B cell (primary cell): ENCODE data around the gene QSOX2. TPM values are rescaled to one million over a fixed set of nuclear protein-coding genes. Genes with fewer than 3 reads are reported as not detected.

Experiments
- ATAC-seq: fragments of 200-7000 bp; cut with Tn5 transposase; one replicate; pipeline ENCODE4 v1.10.0; 2021; ENCODE audit warnings: low read depth, mild to moderate bottlenecking, moderate number of reproducible peaks, moderate library complexity
- CTCF ChIA-PET: fragments of 350-600 bp; sonication (Branson Sonifier 250); formaldehyde crosslinking; loops from one replicate; lab custom pipeline; 2021; ENCODE audit warnings: antibody characterized with exemption, inconsistent platforms; lab: Charles Lee
- POLR2A ChIA-PET: fragments of 350-600 bp; sonication (Branson Sonifier 250); formaldehyde crosslinking; loops from one replicate; lab custom pipeline; 2021; ENCODE audit warnings: antibody characterized with exemption; lab: Charles Lee
- DNase-seq: peaks from one replicate; pipeline ENCODE4 v3.0.0; 2013
- H2AFZ ChIP-seq: 2 replicates; pipeline ENCODE4 v1.6.1; 2012; ENCODE audit warnings: mild to moderate bottlenecking, low read depth, low read length; ENCODE audit not compliant: insufficient read depth, poor library complexity, severe bottlenecking
- H3K27ac ChIP-seq, 2 donors: 1 replicate in 1 of 2; 2 replicates in 1 of 2; pipeline ENCODE4 v1.5.1; 2012 to 2013; ENCODE audit warnings: low read length in 2 of 2, mild to moderate bottlenecking in 2 of 2, moderate library complexity in 1 of 2
- H3K27me3 ChIP-seq, 4 experiments: fragments of 200-600 bp in 1 of 4; sonication (generic) in 1 of 4; replicated peaks in 1 of 4; 1 replicate in 2 of 4; 2 replicates in 2 of 4; pipeline versions ENCODE4 v1.6.1 to v1.7.0; 2013 to 2016; ENCODE audit warnings: low read length in 3 of 4, mild to moderate bottlenecking in 2 of 4, mixed read lengths in 1 of 4, moderate library complexity in 1 of 4; ENCODE audit not compliant: insufficient read depth in 4 of 4, control insufficient read depth in 3 of 4; ENCODE audit errors: control extremely low read depth in 1 of 4
- H3K36me3 ChIP-seq, 2 experiments: replicated peaks in 1 of 2; 1 replicate in 1 of 2; 2 replicates in 1 of 2; pipeline versions ENCODE4 v1.6.1 to v1.7.1; 2013; ENCODE audit warnings: low read length in 1 of 2; ENCODE audit not compliant: insufficient read depth in 2 of 2, control insufficient read depth in 1 of 2; ENCODE audit errors: control extremely low read depth in 1 of 2, extremely low read depth in 1 of 2
- H3K4me1 ChIP-seq, 2 donors: fragments of 200-600 bp in 1 of 2; sonication (generic) in 1 of 2; 1 replicate in 1 of 2; 2 replicates in 1 of 2; pipeline versions ENCODE4 v1.5.1 to v1.6.1; 2013 to 2017; ENCODE audit warnings: low read length in 2 of 2; ENCODE audit not compliant: control insufficient read depth in 2 of 2, insufficient read depth in 2 of 2
- H3K4me2 ChIP-seq: replicated peaks from 2 replicates; pipeline ENCODE3; 2012; ENCODE audit warnings: mild to moderate bottlenecking, low read depth, low read length; ENCODE audit not compliant: poor library complexity, severe bottlenecking
- H3K4me3 ChIP-seq, 5 experiments: fragments of 200-600 bp in 1 of 5; sonication (generic) in 1 of 5; 1 replicate in 3 of 5; 2 replicates in 2 of 5; pipeline versions ENCODE4 v1.5.1 to v1.7.0; 2011 to 2016; ENCODE audit warnings: low read length in 4 of 5, mild to moderate bottlenecking in 4 of 5, low read depth in 2 of 5, control low read depth in 1 of 5, moderate library complexity in 1 of 5; ENCODE audit not compliant: insufficient read depth in 1 of 5; ENCODE audit errors: control extremely low read depth in 1 of 5, extremely low read depth in 1 of 5
- H3K79me2 ChIP-seq: fragments of 200-600 bp; sonication (generic); one replicate; pipeline ENCODE4 v1.6.0; 2016; ENCODE audit warnings: low read length; ENCODE audit not compliant: control insufficient read depth, insufficient read depth
- H3K9ac ChIP-seq: fragments of 200-600 bp; sonication (generic); 2 replicates; pipeline ENCODE4 v1.6.1; 2017; ENCODE audit warnings: mild to moderate bottlenecking, low read length, moderate library complexity
- H3K9me3 ChIP-seq, 3 donors: one replicate each; pipeline versions ENCODE4 v1.6.1 to v1.7.1; 2013; ENCODE audit warnings: low read length in 2 of 3; ENCODE audit not compliant: control insufficient read depth in 2 of 3, insufficient read depth in 1 of 3; ENCODE audit errors: control extremely low read depth in 1 of 3
- H4K20me1 ChIP-seq: 2 replicates; pipeline ENCODE4 v1.6.0; 2012; ENCODE audit warnings: mild to moderate bottlenecking, low read length; ENCODE audit not compliant: insufficient read depth, control insufficient read depth, poor library complexity, severe bottlenecking
- H3K27ac Mint-ChIP-seq: one replicate; pipeline ENCODE4 v1.8.0; 2021; ENCODE audit warnings: mixed read lengths
- H3K27me3 Mint-ChIP-seq: one replicate; pipeline ENCODE4 v1.8.0; 2021; ENCODE audit warnings: mixed read lengths
- H3K4me1 Mint-ChIP-seq: one replicate; pipeline ENCODE4 v1.8.0; 2021; ENCODE audit warnings: mixed read lengths
- H3K4me3 Mint-ChIP-seq: one replicate; pipeline ENCODE4 v1.8.0; 2021; ENCODE audit warnings: mixed read lengths
- H3K9me3 Mint-ChIP-seq: one replicate; pipeline ENCODE4 v1.8.0; 2022; ENCODE audit warnings: mixed read lengths; ENCODE audit not compliant: insufficient read depth
- EZH2 ChIP-seq: IDR thresholded peaks from 2 replicates; pipeline ENCODE4 v1.6.1; 2012; ENCODE audit warnings: borderline replicate concordance, low read depth, mild to moderate bottlenecking, moderate library complexity, low read length; ENCODE audit not compliant: insufficient read depth, poor library complexity, severe bottlenecking
- WGBS: methylation state at CpG from one replicate; pipeline ENCODE4 v1.1.5; 2013; ENCODE audit warnings: missing lambda C conversion rate; ENCODE audit not compliant: insufficient coverage; 5-methylcytosine and 5-hydroxymethylcytosine counted together
- intact Hi-C: fragments of 100-400 bp; cut with micrococcal nuclease; formaldehyde crosslinking; loops from one replicate; pipeline ENCODE4 v1.10.0; 2022
- polyA plus RNA-seq: library from polyadenylated mRNA; depleted of rRNA; stranded (reverse); fragments of >200 nt; gene quantifications from 2 replicates; pipeline ENCODE4 v1.2.3, GENCODE V29; 2012
- total RNA-seq, 2 donors: library from RNA; stranded (reverse); fragments of 120-200 nt in 1 of 2; gene quantifications; 1 replicate in 1 of 2; 2 replicates in 1 of 2; pipeline versions ENCODE4 v1.2.3 to v1.2.4, GENCODE V29; 2013 to 2022
- TF ChIP-seq, protein P1 (sequence below): fragments of 200-600 bp; IDR thresholded peaks from one replicate; pipeline ENCODE4 v1.8.0; 2022; ENCODE audit warnings: antibody characterized with exemption, mild to moderate bottlenecking

The QSOX2 gene
- total and polyA plus RNA-seq, 2 donors (not counting 1 experiment from before 2014, with no cell fraction given) = 62.9 to 139 TPM

DNA sequence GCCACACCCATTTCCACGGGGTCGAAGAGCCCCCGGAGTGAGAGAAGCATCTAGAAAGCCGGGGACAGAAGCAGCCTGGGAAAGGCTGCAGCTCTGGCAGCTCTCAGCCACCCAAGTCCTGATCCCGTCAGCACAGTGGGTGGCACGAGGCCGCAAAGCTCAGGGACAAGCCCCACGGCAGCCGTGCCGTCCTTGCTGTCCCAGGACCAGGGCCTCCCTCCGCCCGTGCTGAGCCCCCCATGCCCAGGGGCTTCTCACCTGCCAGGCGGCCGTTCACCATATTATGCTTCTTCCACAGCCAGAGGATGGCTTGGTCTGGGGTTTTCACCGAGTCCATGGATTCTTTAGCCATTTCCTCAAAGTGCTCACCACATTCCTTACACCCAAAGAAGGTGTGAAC is 34.6 kb downstream of the QSOX2 start:
- WGBS = 98% methylated on average over 15 of the region's 15 CpGs
- POLR2A ChIA-PET = no interaction called here
- H3K4me2 ChIP-seq = no peak overlapping the region
- peaks cover 95% of the 10 kb centered on the region for H4K20me1 ChIP-seq
- CTCF ChIA-PET = interaction anchor here (0.8 to 1.3 kb wide), 2 partner anchors 14 to 41 kb away, joined by 3 to 4 read pairs; no protein-coding TSS in a partner anchor
- ATAC-seq = no peak
- no peak overlapping the region for H3K4me3 ChIP-seq
- no peaks in the 10 kb centered on the region for H3K27me3 ChIP-seq
- H3K27ac ChIP-seq = no peak overlapping the region
- no peaks in the 10 kb centered on the region for H3K4me1 ChIP-seq
- peaks cover 2 to 80% of the 10 kb centered on the region in 2 experiments for H3K36me3 ChIP-seq
- H3K27me3 Mint-ChIP-seq = peaks cover 2% of the 10 kb centered on the region
- H2AFZ ChIP-seq = no peak overlapping the region
- no peak for DNase-seq
- no peak overlapping the region for H3K27ac Mint-ChIP-seq
- TF ChIP-seq EZH2 = no peak
- TF ChIP-seq, protein P1, sequence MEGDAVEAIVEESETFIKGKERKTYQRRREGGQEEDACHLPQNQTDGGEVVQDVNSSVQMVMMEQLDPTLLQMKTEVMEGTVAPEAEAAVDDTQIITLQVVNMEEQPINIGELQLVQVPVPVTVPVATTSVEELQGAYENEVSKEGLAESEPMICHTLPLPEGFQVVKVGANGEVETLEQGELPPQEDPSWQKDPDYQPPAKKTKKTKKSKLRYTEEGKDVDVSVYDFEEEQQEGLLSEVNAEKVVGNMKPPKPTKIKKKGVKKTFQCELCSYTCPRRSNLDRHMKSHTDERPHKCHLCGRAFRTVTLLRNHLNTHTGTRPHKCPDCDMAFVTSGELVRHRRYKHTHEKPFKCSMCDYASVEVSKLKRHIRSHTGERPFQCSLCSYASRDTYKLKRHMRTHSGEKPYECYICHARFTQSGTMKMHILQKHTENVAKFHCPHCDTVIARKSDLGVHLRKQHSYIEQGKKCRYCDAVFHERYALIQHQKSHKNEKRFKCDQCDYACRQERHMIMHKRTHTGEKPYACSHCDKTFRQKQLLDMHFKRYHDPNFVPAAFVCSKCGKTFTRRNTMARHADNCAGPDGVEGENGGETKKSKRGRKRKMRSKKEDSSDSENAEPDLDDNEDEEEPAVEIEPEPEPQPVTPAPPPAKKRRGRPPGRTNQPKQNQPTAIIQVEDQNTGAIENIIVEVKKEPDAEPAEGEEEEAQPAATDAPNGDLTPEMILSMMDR = no peak
- no peak overlapping the region for H3K9ac ChIP-seq
- H3K9me3 ChIP-seq = peaks cover 0 to 3% (median 0%) of the 10 kb centered on the region in 3 donors
- H3K9me3 Mint-ChIP-seq = no peaks in the 10 kb centered on the region
- H3K4me1 Mint-ChIP-seq = peaks cover 25% of the 10 kb centered on the region
- H3K4me3 Mint-ChIP-seq = no peak overlapping the region
- intact Hi-C loops = no loop called here
- peaks cover 21% of the 10 kb centered on the region for H3K79me2 ChIP-seq

DNA sequence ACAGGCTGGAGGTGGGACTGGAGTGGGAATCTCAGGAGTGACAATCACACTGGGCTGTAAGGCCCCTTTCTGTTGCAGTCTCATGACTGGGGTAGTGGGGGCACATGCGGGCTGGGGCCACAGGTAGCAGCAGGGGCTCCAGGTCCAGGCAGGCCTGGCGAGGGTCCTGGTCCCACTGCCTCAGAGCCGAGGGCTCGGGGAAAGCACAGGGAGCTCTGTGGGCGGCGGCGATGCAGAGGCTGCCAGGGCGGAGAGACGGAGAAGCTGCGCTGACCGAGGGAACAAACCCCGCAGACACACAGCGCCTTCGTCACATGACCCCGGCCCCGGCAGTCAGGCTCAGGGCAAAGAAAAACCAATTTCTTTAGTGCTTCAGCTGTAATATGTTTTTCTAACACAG is 35.3 kb downstream of the QSOX2 start:
- TF ChIP-seq, protein P1 = no peak
- no peak for TF ChIP-seq EZH2
- Histone ChIP-seq H3K4me1 (peaks cover 0 to 2% of the 10 kb centered on the region in 2 donors), H4K20me1 (peaks cover 95% of the 10 kb centered on the region), H3K9me3 (peaks cover 0 to 7% (median 0%) of the 10 kb centered on the region in 3 donors), H3K9ac (no peak overlapping the region), H3K4me3 (no peak overlapping the region), H3K36me3 (peaks cover 2 to 77% of the 10 kb centered on the region in 2 experiments), H3K27me3 (peaks cover 0 to 4% (median under 1%) of the 10 kb centered on the region in 4 experiments), H2AFZ (no peak overlapping the region), H3K4me2 (no peak overlapping the region), H3K79me2 (peaks cover 16% of the 10 kb centered on the region), H3K27ac (no peak overlapping the region)
- H3K27me3 Mint-ChIP-seq = peaks cover 3% of the 10 kb centered on the region
- CTCF ChIA-PET = interaction anchor here (0.8 to 1.3 kb wide), 2 partner anchors 13 to 40 kb away, joined by 3 to 4 read pairs; no protein-coding TSS in a partner anchor
- intact Hi-C loops = no loop called here
- H3K27ac Mint-ChIP-seq = no peak overlapping the region
- ATAC-seq = no peak
- H3K4me3 Mint-ChIP-seq = no peak overlapping the region
- no peaks in the 10 kb centered on the region for H3K9me3 Mint-ChIP-seq
- H3K4me1 Mint-ChIP-seq = peaks cover 25% of the 10 kb centered on the region
- WGBS = 97% methylated on average over 14 of the region's 16 CpGs
- POLR2A ChIA-PET = no interaction called here
- DNase-seq = no peak
